HG02870 (cell line): ENCODE measurements around the gene CCDC88C.
A peak's percentile ranks its signal among the peaks of the same experiment; 100 is the strongest.

ENCODE experiments used
- ATAC-seq: cut with Tn5 transposase; IDR thresholded peaks from one replicate; pipeline ENCODE4 v1.9.1; 2021; ENCODE audit warnings: mild to moderate bottlenecking, moderate library complexity; ENCODE audit not compliant: unreplicated experiment

The CCDC88C gene

GRCh38 chr14:91350813-91351511 lies 66.7 kb downstream of the CCDC88C start:
- peak; percentile 59 for ATAC-seq

DNA sequence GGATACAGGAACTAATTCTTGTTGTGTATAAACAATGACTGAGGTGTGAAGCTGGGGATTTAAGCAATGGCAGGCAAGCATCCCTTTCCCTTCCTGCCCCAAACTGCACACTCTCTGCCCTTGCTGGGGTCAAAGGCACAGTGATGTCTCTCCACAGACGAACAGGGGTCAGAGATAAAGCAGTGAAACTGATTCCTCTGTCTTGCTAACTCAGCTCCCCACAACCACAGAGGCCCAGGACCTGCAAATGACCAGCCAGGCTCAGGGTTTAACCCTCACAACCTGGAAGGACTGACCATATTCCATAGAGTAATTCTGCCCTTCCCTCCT lies 67.2 kb downstream of the CCDC88C start:
- ATAC-seq = no peak

DNA sequence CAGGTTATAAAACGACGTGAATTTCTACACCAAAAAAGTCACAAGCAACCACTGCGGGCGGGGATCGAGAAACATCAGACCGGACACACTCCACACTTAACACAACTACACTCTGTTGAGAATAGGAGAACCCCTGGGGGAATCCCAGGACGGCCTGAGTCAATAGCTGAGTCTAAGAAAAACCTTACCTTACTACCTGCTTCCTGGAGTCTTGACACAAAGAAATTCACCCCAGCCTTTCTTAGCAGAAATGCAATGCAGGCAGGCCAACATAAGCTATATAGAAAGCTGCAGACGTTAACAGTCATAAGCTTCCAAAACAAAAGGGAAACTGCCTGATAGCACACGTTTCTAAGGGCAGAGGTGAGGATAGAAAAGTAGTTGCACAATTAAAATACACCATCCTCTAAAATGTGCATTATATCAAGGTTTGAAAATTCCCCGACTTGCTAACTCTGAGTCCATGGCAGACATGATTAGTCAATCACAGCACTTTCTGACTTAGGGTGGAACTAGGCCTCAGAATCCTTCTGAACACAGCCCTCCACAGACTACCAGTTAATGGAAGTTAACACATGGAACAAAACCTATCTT lies 68.0 kb downstream of the CCDC88C start:
- ATAC-seq = peak; percentile 62

- ATAC-seq = peak; percentile 8
Observed at GRCh38 chr14:91348845-91349465, 68.7 kb downstream of the CCDC88C start.

DNA sequence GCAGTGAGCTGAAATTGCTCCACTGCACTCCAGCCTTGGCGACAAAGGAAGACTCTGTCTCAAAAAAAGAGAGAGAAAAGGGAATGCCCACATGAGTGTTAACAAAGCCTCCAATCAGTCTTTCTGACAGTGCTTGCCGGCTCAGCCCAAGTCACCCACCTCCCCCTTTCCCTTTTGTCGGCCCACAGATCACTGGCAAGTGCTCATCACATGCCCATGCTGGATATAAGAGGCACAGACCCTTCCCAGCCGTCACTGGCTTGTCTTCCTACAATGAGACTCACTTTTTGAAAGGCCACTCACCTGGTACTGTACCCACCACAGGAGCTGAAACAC lies 70.8 kb downstream of the CCDC88C start:
- ATAC-seq = no peak

GRCh38 chr14:91344096-91344495 lies 73.5 kb downstream of the CCDC88C start:
- no peak for ATAC-seq

- no peak for ATAC-seq
Observed at GRCh38 chr14:91343051-91343450, 74.6 kb downstream of the CCDC88C start.

DNA sequence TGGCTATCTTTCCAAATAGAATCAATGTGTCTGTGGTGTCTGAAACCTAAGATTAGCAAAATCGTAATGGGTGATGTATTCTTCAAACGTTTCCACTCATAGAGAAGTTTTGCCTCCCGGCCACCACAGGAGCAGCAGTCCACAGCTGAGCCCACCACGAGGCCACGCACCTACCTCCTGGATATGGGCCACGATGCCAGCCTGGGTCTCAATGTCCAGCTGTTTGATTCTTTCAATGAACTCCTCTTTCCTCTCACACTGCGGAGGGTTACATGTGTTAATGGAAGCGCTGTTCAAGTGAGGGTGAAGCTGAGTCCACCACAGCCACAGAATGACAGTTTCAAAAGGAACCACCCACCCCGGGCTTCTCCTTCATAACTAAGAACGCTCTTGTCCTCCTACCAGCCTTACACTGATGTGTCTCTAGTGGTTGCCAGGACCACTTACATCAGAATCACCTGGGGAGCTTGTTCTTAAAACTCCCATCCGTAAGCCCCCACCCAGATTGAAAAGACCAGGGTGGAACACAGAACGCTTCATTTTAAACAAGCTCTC lies 75.3 kb downstream of the CCDC88C start:
- no peak for ATAC-seq

GRCh38 chr14:91341751-91342154 lies 75.9 kb downstream of the CCDC88C start:
- ATAC-seq = no peak

- ATAC-seq = no peak
Observed at GRCh38 chr14:91341334-91341733, 76.3 kb downstream of the CCDC88C start.

DNA sequence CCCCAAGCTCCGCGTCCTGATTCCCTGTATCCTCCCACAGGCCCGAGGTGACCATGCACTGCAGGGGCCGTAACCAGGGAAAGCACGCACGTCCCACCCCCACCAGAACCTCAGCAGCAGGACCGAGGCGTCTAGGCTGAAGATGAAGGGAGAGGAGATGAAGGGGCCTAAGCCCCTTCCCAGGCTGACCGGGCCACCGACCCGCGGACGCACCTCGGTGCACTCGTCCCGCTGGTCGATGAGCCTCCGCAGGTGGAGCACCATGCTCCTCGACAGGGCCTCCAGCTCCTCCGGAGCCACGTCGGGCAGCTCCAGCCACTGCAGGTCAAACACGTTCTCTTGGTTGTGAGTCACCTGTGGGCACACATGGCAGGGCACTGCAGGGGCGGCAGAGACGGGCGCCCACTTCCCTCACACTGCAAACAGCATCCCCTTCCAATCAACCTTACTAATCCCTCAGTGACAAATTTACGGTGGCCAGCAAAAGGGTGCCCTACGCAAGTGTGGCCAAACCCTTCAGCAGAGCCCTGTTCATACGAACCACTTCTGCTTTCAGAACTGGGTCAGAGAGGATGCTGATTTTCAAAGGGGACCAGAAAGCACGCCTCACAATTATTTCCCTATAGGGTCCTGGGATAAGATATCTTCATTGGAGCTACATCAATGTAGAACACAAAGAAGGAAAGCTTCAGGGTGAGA lies 77.8 kb downstream of the CCDC88C start:
- ATAC-seq = no peak

GRCh38 chr14:91339076-91339475 lies 78.5 kb downstream of the CCDC88C start:
- no peak for ATAC-seq

GRCh38 chr14:91338379-91338778 lies 79.2 kb downstream of the CCDC88C start:
- ATAC-seq = no peak

- ATAC-seq = no peak
Observed at GRCh38 chr14:91337699-91338335, 79.8 kb downstream of the CCDC88C start.

DNA sequence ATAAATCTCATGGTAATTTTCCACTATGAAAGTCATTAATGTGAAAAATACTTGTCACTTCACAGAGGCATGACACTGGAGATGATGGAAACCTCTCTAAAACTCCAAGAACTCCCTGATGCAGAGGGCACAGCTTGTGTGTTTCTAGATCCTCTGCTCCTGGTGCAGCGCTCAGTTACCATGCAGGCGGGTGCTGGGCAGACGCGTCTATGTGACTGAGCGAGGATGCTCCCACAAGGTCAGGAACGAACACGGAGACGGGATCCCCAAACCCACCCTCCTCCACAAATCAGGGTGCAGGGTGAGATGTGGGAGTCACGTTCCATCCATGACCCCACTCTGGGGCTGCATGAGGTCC lies 81.5 kb downstream of the CCDC88C start:
- no peak for ATAC-seq

GRCh38 chr14:91335191-91336092 lies 82.2 kb downstream of the CCDC88C start:
- no peak for ATAC-seq

DNA sequence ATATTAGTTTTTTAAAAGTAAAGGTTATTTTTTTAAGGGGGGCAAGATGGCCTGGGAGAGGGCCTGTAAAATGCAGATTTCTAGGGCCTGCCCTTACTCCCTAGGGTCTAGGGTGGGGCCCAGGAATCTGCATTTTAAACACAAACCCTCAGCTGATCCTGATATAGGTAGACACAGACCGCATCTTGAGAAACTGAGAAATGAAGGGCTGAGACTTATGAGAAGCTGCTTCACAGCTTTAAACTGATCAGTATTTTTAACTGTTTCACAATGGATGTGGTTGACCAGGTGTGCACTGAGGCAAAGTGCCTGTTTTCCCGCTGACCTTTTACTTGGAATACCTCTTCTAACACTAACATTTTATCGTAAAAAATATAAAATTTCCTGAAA lies 84.0 kb downstream of the CCDC88C start:
- ATAC-seq = peak; percentile 79

DNA sequence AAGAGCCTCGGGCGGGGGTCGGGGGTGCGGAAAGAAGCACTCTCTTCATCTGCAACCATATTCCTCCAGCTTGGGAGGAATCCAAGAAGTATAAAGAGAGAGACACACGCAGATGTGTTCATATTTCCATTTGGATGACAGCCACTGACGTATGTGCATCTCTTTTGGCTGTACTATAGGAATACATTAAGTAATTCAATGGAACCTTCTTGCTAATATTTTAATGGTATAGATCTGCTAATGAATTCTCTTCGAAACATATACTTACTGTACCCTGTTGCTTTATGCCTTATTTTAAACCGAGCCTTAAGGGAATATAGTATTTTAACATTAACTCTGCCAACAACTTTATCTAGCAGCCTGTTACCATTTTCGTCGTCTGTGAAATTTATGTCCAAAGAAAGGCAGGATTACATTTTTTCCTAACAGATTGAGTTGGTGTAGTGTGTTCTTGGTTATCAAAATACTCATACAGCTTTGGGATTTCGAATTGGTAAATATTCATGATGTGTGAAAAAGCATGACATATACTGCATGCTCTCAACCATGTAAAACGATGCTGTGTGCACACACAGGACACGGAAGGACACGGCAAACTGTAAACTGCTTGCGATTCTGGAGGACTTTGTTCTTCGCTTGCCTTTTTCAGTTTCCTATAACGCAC lies 84.5 kb downstream of the CCDC88C start:
- ATAC-seq = peak; percentile 17

DNA sequence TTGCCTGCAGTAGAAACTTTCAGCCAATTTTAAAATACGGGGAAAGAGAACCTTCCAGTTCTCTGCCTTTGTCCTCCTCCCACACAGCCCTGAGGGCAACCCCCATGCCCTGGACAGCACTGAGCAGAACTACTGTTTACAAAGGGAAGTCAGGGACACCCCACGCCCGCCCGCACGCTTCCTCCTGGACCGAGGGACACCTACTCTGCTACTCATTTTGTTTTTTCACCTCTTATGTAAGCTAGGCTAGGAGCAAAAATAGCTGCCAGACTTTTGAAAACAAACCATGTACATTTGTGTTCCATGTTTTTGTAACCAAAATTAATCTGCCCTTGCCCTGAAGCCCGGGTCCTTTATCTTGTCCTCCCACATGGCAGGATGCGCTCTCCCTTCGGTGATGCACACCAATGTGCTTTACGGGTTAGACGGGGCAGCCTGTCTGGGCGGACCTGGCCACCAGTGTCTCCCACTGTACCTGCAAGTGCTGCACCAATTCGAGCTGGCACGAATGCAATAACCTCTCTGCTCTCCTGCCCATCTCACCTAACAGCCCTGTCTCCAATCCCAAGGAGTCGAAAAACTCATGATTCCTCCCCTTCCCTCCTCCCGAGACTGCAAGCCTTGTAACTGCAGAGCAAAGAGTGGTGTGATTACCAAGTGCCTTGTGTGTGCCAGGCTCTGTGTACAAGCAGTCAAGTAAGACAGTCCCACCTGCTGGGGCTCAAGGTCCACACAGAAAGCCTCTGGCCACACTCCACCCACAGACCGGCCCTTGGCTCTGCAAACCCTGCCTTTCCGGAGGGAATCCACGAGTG lies 85.2 kb downstream of the CCDC88C start:
- no peak for ATAC-seq
